ENCODE measurements around the gene LMTK2.

Gene LMTK2

GRCh38 chr7:98163704-98164494 lies 57.2 kb downstream of the LMTK2 start:
- no peak for TF ChIP-seq CTCF (IDR thresholded peaks at IDR 0.05; ENCODE audit: low read depth, low read length, missing control alignments)
- no peak for DNase-seq (ENCODE audit: low read depth)
- H3K4me3 ChIP-seq (ENCODE audit: low read depth, low read length): no peak overlapping the region

- H3K4me3 ChIP-seq (ENCODE audit: low read depth, low read length): no peak overlapping the region
- peak; percentile 60 for TF ChIP-seq CTCF (IDR thresholded peaks at IDR 0.05; ENCODE audit: low read depth, low read length, missing control alignments)
- no peak for DNase-seq (ENCODE audit: low read depth)
Observed at GRCh38 chr7:98165827-98166667, 59.4 kb downstream of the LMTK2 start.

- no peak overlapping the region for H3K4me3 ChIP-seq (ENCODE audit: low read depth, low read length)
- TF ChIP-seq CTCF (IDR thresholded peaks at IDR 0.05; ENCODE audit: low read depth, low read length, missing control alignments): no peak
- no peak for DNase-seq (ENCODE audit: low read depth)
Observed at GRCh38 chr7:98166668-98166970, 60.0 kb downstream of the LMTK2 start.

GRCh38 chr7:98167653-98168052 lies 61.0 kb downstream of the LMTK2 start:
- H3K4me3 ChIP-seq (ENCODE audit: low read depth, low read length): no peak overlapping the region
- TF ChIP-seq CTCF (IDR thresholded peaks at IDR 0.05; ENCODE audit: low read depth, low read length, missing control alignments): no peak
- DNase-seq (ENCODE audit: low read depth): no peak

GRCh38 chr7:98168181-98168903 lies 61.7 kb downstream of the LMTK2 start:
- TF ChIP-seq CTCF (IDR thresholded peaks at IDR 0.05; ENCODE audit: low read depth, low read length, missing control alignments): peak; percentile 72
- no peak overlapping the region for H3K4me3 ChIP-seq (ENCODE audit: low read depth, low read length)
- DNase-seq (ENCODE audit: low read depth): peak; percentile 57

- no peak overlapping the region for H3K4me3 ChIP-seq (ENCODE audit: low read depth, low read length)
- no peak for DNase-seq (ENCODE audit: low read depth)
- no peak for TF ChIP-seq CTCF (IDR thresholded peaks at IDR 0.05; ENCODE audit: low read depth, low read length, missing control alignments)
Observed at GRCh38 chr7:98168904-98169621, 62.4 kb downstream of the LMTK2 start.
